B cell (primary cell): ENCODE measurements around the gene CYP4A22. TPM values are rescaled to one million over a fixed set of nuclear protein-coding genes. Genes with fewer than 3 reads are reported as not detected.

Experiments used
- ATAC-seq: fragments of 200-7000 bp; cut with Tn5 transposase; one replicate; pipeline ENCODE4 v1.10.0; 2021; ENCODE audit warnings: low read depth, mild to moderate bottlenecking, moderate number of reproducible peaks, moderate library complexity
- CTCF ChIA-PET: fragments of 350-600 bp; sonication (Branson Sonifier 250); formaldehyde crosslinking; loops from one replicate; lab custom pipeline; 2021; ENCODE audit warnings: antibody characterized with exemption, inconsistent platforms; lab: Charles Lee
- POLR2A ChIA-PET: fragments of 350-600 bp; sonication (Branson Sonifier 250); formaldehyde crosslinking; loops from one replicate; lab custom pipeline; 2021; ENCODE audit warnings: antibody characterized with exemption; lab: Charles Lee
- DNase-seq: peaks from one replicate; pipeline ENCODE4 v3.0.0; 2013
- H2AFZ ChIP-seq: 2 replicates; pipeline ENCODE4 v1.6.1; 2012; ENCODE audit warnings: mild to moderate bottlenecking, low read depth, low read length; ENCODE audit not compliant: insufficient read depth, poor library complexity, severe bottlenecking
- H3K27ac ChIP-seq, 2 donors: 1 replicate in 1 of 2; 2 replicates in 1 of 2; pipeline ENCODE4 v1.5.1; 2012 to 2013; ENCODE audit warnings: low read length in 2 of 2, mild to moderate bottlenecking in 2 of 2, moderate library complexity in 1 of 2
- H3K27me3 ChIP-seq, 4 experiments: fragments of 200-600 bp in 1 of 4; sonication (generic) in 1 of 4; replicated peaks in 1 of 4; 1 replicate in 2 of 4; 2 replicates in 2 of 4; pipeline versions ENCODE4 v1.6.1 to v1.7.0; 2013 to 2016; ENCODE audit warnings: low read length in 3 of 4, mild to moderate bottlenecking in 2 of 4, mixed read lengths in 1 of 4, moderate library complexity in 1 of 4; ENCODE audit not compliant: insufficient read depth in 4 of 4, control insufficient read depth in 3 of 4; ENCODE audit errors: control extremely low read depth in 1 of 4
- H3K36me3 ChIP-seq, 2 experiments: replicated peaks in 1 of 2; 1 replicate in 1 of 2; 2 replicates in 1 of 2; pipeline versions ENCODE4 v1.6.1 to v1.7.1; 2013; ENCODE audit warnings: low read length in 1 of 2; ENCODE audit not compliant: insufficient read depth in 2 of 2, control insufficient read depth in 1 of 2; ENCODE audit errors: control extremely low read depth in 1 of 2, extremely low read depth in 1 of 2
- H3K4me1 ChIP-seq, 2 donors: fragments of 200-600 bp in 1 of 2; sonication (generic) in 1 of 2; 1 replicate in 1 of 2; 2 replicates in 1 of 2; pipeline versions ENCODE4 v1.5.1 to v1.6.1; 2013 to 2017; ENCODE audit warnings: low read length in 2 of 2; ENCODE audit not compliant: control insufficient read depth in 2 of 2, insufficient read depth in 2 of 2
- H3K4me2 ChIP-seq: replicated peaks from 2 replicates; pipeline ENCODE3; 2012; ENCODE audit warnings: mild to moderate bottlenecking, low read depth, low read length; ENCODE audit not compliant: poor library complexity, severe bottlenecking
- H3K4me3 ChIP-seq, 5 experiments: fragments of 200-600 bp in 1 of 5; sonication (generic) in 1 of 5; 1 replicate in 3 of 5; 2 replicates in 2 of 5; pipeline versions ENCODE4 v1.5.1 to v1.7.0; 2011 to 2016; ENCODE audit warnings: low read length in 4 of 5, mild to moderate bottlenecking in 4 of 5, low read depth in 2 of 5, control low read depth in 1 of 5, moderate library complexity in 1 of 5; ENCODE audit not compliant: insufficient read depth in 1 of 5; ENCODE audit errors: control extremely low read depth in 1 of 5, extremely low read depth in 1 of 5
- H3K79me2 ChIP-seq: fragments of 200-600 bp; sonication (generic); one replicate; pipeline ENCODE4 v1.6.0; 2016; ENCODE audit warnings: low read length; ENCODE audit not compliant: control insufficient read depth, insufficient read depth
- H3K9ac ChIP-seq: fragments of 200-600 bp; sonication (generic); 2 replicates; pipeline ENCODE4 v1.6.1; 2017; ENCODE audit warnings: mild to moderate bottlenecking, low read length, moderate library complexity
- H3K9me3 ChIP-seq, 3 donors: one replicate each; pipeline versions ENCODE4 v1.6.1 to v1.7.1; 2013; ENCODE audit warnings: low read length in 2 of 3; ENCODE audit not compliant: control insufficient read depth in 2 of 3, insufficient read depth in 1 of 3; ENCODE audit errors: control extremely low read depth in 1 of 3
- H4K20me1 ChIP-seq: 2 replicates; pipeline ENCODE4 v1.6.0; 2012; ENCODE audit warnings: mild to moderate bottlenecking, low read length; ENCODE audit not compliant: insufficient read depth, control insufficient read depth, poor library complexity, severe bottlenecking
- H3K27ac Mint-ChIP-seq: one replicate; pipeline ENCODE4 v1.8.0; 2021; ENCODE audit warnings: mixed read lengths
- H3K27me3 Mint-ChIP-seq: one replicate; pipeline ENCODE4 v1.8.0; 2021; ENCODE audit warnings: mixed read lengths
- H3K4me1 Mint-ChIP-seq: one replicate; pipeline ENCODE4 v1.8.0; 2021; ENCODE audit warnings: mixed read lengths
- H3K4me3 Mint-ChIP-seq: one replicate; pipeline ENCODE4 v1.8.0; 2021; ENCODE audit warnings: mixed read lengths
- H3K9me3 Mint-ChIP-seq: one replicate; pipeline ENCODE4 v1.8.0; 2022; ENCODE audit warnings: mixed read lengths; ENCODE audit not compliant: insufficient read depth
- EZH2 ChIP-seq: IDR thresholded peaks from 2 replicates; pipeline ENCODE4 v1.6.1; 2012; ENCODE audit warnings: borderline replicate concordance, low read depth, mild to moderate bottlenecking, moderate library complexity, low read length; ENCODE audit not compliant: insufficient read depth, poor library complexity, severe bottlenecking
- WGBS: methylation state at CpG from one replicate; pipeline ENCODE4 v1.1.5; 2013; ENCODE audit warnings: missing lambda C conversion rate; ENCODE audit not compliant: insufficient coverage; 5-methylcytosine and 5-hydroxymethylcytosine counted together
- intact Hi-C: fragments of 100-400 bp; cut with micrococcal nuclease; formaldehyde crosslinking; loops from one replicate; pipeline ENCODE4 v1.10.0; 2022
- polyA plus RNA-seq: library from polyadenylated mRNA; depleted of rRNA; stranded (reverse); fragments of >200 nt; gene quantifications from 2 replicates; pipeline ENCODE4 v1.2.3, GENCODE V29; 2012
- total RNA-seq, 2 donors: library from RNA; stranded (reverse); fragments of 120-200 nt in 1 of 2; gene quantifications; 1 replicate in 1 of 2; 2 replicates in 1 of 2; pipeline versions ENCODE4 v1.2.3 to v1.2.4, GENCODE V29; 2013 to 2022
- TF ChIP-seq, protein P1 (sequence below): fragments of 200-600 bp; IDR thresholded peaks from one replicate; pipeline ENCODE4 v1.8.0; 2022; ENCODE audit warnings: antibody characterized with exemption, mild to moderate bottlenecking

Gene CYP4A22
- total and polyA plus RNA-seq, 2 donors (not counting 1 experiment from before 2014, with no cell fraction given) = not detected

DNA sequence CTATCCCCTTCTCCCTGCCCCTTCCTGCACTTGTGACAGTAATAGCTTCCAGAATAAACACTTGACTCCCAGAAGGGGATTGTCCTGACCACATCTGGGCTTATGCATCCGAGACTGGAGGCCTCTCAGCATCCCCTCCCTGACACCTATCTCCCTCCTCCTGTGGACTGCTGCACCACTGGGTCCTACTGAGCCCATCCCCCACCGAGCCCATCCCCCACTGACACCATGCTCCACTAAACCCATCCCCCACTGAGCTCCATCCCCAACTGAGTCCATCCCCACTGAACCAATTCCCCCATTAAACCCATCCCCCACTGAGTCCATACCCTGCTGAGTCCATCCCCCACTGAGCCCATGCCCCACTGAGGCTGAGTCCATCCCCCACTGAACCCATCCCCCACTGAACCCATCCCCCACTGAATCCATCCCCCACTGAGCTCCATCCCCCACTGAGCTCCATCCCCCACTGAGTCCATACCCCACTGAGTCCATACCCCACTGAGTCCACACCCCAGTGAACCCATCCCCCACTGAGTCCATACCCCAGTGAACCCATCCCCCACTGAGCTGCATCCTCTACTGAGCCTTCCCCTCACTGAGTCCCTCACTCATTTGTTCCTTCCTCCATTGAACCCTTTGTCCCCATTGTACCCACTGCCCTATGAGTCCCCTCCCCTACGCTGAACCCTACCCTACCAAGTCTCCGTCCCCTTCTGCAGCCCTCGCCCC is 47.0 kb downstream of the CYP4A22 start:
- Mint-ChIP-seq H3K4me1 (peaks cover 4% of the 10 kb centered on the region), H3K27me3 (peaks cover 31% of the 10 kb centered on the region), H3K9me3 (no peaks in the 10 kb centered on the region), H3K4me3 (no peak overlapping the region), H3K27ac (no peak overlapping the region)
- no peak overlapping the region for H3K4me2 ChIP-seq
- 86% methylated on average over 5 of the region's 5 CpGs for WGBS
- DNase-seq (no peak), ATAC-seq (no peak)
- no peak overlapping the region for H2AFZ ChIP-seq
- TF ChIP-seq EZH2 = no peak
- TF ChIP-seq, protein P1, sequence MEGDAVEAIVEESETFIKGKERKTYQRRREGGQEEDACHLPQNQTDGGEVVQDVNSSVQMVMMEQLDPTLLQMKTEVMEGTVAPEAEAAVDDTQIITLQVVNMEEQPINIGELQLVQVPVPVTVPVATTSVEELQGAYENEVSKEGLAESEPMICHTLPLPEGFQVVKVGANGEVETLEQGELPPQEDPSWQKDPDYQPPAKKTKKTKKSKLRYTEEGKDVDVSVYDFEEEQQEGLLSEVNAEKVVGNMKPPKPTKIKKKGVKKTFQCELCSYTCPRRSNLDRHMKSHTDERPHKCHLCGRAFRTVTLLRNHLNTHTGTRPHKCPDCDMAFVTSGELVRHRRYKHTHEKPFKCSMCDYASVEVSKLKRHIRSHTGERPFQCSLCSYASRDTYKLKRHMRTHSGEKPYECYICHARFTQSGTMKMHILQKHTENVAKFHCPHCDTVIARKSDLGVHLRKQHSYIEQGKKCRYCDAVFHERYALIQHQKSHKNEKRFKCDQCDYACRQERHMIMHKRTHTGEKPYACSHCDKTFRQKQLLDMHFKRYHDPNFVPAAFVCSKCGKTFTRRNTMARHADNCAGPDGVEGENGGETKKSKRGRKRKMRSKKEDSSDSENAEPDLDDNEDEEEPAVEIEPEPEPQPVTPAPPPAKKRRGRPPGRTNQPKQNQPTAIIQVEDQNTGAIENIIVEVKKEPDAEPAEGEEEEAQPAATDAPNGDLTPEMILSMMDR = no peak
- H3K27ac ChIP-seq = no peak overlapping the region
- ChIA-PET CTCF (interaction anchor here (0.9 to 1.1 kb wide), 3 partner anchors 8 to 16 kb away, joined by 3 to 10 read pairs (median 6); no protein-coding TSS in a partner anchor), POLR2A (no interaction called here)
- H3K9ac ChIP-seq = no peak overlapping the region
- H3K27me3 ChIP-seq = peaks cover 0 to 18% (median 4%) of the 10 kb centered on the region in 4 experiments
- no peaks in the 10 kb centered on the region for H3K79me2 ChIP-seq
- no peak overlapping the region for H3K4me3 ChIP-seq
- H4K20me1 ChIP-seq = no peaks in the 10 kb centered on the region
- no peaks in the 10 kb centered on the region for H3K36me3 ChIP-seq
- peaks cover 4 to 6% of the 10 kb centered on the region in 2 donors for H3K4me1 ChIP-seq
- peaks cover 0 to 7% (median 0%) of the 10 kb centered on the region in 3 donors for H3K9me3 ChIP-seq
- intact Hi-C loops = no loop called here
